Superior temporal gyrus (tissue), 1 donor: Measurements from ENCODE around the gene GLG1.
"Not testable (repeated sequence)": the region's sequence is repeated elsewhere in the genome, so short reads cannot be mapped to it uniquely, and the experiment has no call there.

ENCODE experiments used
- DNase-seq: peaks from one replicate; pipeline ENCODE4 v3.0.0-alpha.2; 2016; ENCODE audit errors: extremely low spot score

Gene GLG1

DNA sequence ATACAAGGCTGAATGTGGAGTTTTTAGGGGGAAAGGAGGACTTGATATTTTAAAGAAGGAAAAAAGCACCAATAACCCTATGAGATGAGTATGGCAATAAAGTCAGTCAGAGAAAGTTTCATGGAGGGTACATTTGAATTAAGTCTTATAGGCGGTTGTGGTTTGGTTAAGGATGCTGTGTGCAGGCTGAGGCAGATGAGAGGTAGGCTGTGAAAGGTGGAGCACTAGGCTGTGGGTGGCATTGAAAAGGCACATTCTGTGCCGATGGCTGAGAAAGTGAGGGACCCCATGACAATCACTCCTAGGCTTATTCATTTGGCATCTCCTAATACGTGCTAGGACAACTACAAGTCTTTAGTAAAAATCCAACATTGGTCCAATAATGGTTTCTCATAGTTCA lies 68.1 kb downstream of the GLG1 start:
- DNase-seq, result not testable (repeated sequence)

DNA sequence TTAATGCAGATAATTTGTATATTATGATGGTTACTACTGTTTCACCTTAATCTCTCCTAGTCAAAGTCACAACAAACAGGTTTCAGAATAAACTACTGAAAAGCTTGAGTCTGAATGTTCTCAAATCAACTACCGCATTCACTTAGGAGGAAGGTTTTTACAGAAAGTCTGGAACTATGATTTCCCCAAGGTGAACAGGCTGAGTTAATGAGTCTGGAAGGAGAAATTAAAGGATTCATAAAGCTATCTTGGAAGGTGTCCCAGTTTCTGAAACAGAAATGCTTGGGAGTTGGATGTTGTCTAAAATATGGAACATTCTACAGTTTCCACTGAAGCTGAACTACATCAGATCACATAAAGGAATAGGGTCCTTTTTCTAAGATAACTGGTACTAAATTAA lies 69.2 kb downstream of the GLG1 start:
- not testable (repeated sequence) for DNase-seq

DNA sequence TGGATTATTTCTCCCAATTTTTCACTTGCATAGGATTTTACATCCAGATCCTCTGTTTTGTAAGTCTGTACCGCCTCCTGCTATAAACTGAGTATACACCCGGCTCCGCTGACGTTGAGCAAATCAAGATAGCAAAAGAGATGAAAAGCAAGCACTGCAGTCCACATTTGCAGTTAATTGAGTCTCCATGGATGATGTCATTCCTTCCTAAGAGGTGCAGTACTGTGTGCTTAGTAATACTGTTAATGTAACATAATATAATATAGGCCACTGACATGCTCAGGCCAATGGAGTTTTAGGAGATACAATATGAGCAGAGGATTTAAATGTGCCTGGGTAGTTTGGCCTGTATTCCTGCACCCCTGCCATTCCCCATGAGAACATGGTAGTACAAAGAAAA lies 72.3 kb downstream of the GLG1 start:
- DNase-seq, result not testable (repeated sequence)

DNA sequence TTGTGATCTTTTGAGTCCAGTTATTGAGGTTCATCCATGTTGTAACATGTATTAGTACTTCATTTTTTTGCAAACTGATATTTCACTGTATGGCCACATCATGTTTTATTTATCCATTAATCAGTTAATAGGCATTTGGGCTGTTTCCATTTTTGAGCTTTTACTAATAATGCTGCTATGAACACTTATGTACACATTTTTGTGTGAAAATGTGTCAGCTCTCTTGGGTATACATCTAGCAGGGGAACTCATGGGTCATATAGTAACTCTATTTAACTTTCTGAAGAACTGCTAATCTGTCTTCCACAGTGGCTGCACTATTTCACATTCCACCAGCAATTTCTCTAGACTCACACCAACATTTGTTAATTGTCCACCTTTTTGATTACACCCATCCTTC lies 82.0 kb downstream of the GLG1 start:
- no peak for DNase-seq

DNA sequence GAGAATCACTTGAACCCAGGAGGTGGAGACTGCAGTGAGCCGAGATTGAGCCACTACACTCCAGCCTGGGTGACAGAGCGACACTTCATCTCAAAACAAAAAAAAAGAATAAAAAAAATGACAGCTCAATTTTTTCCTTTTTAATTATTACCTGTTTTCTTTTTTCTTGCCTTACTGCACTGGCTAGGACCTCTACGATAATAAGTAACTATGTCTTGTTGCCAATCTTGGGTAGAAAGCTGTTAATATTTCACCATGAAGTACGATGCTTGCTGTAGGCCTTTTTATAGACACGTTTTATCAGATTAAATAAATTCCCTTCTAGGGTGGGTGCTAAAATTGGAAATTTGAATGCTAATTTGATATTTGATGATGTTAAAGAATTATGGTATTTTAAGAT lies 82.8 kb downstream of the GLG1 start:
- no peak for DNase-seq

DNA sequence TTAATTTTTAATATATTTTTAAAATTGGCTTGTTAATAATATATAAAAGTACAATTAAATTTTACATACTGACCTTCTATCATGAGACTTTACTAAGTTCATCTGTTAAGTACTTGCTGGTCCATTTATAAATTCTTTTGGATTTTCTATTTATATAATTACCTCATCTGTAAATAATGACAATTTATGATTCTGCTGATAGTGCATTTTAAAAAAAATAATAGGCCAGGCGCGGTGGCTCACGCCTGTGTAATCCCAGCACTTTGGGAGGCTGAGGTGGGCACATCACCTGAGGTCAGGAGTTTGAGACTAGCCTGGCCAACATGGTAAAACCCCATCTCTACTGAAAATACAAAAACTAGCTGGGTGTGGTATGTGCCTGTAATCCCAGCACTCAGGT lies 83.2 kb downstream of the GLG1 start:
- DNase-seq, result not testable (repeated sequence)

DNA sequence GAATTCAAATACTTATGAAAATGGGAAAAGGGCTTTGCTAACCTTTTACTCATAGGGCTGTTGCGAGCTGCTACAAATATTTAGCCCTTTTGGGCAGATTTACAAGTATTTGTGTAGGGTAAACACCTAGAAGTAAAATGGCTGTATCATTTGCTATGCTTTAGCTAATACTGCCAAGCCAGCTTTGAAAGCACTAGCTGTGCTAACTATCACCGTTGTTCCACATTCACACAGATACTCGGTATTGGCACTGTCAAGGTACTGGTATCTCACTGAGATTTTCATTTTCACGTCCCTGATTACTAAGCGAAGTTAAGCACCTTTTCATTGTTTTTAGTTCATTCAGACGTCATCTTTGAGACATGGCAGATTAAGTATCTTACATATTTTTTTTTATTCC lies 84.8 kb downstream of the GLG1 start:
- no peak for DNase-seq

DNA sequence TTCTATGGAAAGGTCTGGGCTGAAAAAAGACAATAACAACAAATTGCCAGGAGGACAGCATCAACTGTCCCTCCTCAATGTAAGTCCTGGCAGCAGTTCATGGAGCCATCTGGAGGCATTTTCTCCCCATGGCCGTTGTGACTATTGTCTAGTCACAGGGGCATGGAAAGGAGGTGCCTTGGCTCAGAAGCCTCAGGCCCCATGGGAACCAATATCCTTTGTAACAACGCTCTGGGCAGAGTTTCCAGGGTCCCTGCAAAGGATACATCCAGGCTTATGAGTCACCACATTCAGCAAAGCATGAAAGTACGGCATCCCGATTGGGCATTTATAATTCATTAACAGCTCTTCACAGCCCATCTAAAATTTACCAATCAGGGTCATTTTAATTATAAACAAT lies 85.2 kb downstream of the GLG1 start:
- peak; percentile 76 for DNase-seq

DNA sequence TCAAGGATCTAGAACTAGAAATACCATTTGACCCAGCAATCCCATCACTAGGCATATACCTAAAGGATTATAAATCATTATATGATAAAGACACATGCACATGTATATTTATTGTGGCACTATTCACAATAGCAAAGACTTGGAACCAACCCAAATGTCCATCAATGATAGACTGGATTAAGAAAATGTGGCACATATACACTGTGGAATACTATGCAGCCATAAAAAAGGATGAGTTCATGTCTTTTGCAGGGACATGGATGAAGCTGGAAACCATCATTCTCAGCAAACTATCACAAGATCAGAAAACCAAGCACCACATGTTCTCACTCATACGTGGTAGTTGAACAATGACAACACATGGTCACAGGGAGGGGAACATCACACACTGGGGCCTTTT lies 88.0 kb downstream of the GLG1 start:
- DNase-seq, result not testable (repeated sequence)

DNA sequence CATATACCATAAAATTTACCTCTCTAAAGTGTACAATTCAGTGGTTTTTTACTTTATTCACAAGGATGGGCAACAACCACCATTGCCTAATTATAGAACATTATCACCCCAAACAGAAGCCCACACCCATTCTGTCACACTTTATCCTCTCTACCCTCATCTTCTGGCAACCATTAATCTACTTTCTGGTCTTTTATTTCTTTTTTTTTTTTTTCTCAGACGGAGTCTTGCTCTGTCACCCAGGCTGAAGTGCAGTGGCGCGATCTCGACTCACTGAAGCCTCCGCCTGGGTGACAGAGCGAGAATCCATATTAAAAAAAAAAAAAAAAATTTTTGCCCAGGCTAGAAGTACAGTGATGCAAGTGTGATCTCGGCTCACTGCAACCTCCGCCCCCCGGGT lies 95.0 kb downstream of the GLG1 start:
- no peak for DNase-seq

DNA sequence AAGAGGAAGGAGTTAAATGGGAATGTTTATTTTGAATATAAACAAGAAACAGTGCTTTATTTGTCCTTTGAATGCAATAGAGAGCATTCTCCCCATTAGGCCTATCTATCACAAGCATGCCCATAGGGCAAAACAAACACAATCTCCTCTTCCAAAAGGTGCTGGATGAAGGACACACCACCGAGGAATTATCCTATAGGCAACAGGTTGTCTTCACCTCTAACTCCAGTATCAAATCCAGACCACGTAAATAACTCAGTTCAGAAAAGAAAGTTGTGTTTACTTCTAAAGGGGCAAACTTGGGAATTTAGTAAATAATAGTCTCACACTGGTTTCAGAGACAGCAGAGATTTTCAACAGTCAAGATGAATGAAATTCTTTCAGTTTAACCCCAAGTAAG lies 101.9 kb downstream of the GLG1 start:
- DNase-seq, result no peak

DNA sequence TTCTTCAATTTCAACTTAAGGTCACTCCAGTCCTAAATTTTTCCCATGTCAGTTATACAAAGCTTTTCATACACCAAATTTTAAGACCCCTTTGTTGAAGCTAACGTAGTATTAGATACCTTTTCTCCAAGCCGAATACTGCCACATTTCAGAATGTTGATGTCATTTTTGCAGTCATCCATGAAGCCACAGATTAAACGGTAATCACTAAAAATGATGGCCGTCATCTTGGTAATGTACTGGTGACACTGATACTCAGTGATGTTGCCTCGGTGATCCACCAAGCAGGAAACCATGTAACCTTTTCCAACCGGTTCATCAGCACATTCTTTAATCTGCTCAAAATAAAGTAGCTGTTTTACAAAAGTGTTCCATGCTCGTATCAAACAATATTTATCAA lies 103.5 kb downstream of the GLG1 start:
- no peak for DNase-seq

DNA sequence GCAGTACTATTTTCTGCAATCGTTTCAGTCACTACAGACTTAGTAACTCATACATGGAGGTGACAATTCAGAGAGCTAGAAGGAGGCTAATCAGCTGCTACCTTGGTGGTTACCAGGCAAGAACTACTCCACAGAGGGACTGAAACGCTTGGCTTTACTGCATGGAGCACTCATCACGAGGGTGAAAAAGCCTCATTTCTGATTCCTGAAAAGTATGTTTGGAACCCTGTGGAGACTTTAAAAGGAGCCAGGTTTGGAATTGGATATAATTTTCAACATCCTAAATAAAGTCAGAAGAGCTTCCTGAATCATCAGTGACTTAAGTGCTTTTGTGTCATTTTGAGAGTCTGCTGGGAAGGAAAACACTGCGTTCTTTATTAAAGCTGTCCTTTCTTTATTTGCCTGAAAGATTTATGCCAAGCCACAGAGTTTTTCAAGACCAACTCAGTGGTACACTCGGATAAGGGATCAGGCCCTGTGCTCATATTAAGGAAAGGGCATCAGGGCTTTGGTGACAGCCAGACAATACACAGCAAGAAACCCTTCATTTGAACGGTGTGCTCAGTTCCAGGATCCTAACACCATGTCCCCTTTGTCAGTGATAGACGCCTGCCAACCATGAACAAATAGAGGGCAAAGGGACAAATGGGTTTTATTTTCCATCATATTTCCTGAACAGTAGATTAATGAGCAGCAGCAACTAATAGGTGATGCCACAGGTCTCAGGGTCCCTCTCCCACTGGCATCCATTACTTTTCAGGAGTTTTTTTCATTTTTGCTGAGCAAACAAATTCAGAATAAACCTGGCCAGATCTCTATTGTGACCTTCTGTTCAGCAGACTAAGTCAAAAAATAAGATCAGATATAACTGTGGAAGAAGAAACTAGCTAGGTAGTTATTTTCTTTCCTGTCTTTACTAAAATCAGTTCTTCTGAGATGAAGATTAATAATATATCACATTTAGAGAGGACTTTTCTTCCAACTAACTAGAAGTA lies 105.1 kb downstream of the GLG1 start:
- peak; percentile 82 for DNase-seq

DNA sequence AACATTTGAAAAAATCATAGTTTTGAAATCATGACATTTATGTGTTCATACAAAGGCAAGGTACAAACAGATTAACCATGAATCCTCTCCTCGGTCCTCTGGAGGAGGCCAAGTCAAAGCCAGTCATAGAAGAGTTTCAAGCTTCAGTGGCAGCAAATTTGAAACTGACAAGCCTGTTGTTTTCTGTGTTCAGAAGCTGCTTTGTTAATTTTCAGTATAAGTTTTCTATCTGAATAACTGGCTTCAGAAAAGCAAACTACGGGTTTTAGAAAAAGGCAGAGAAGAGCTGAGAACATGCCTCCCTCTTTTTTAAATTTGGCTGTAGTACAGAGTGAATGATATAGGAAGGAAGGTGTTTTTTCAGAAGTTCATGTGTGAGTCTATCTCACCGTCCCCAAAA lies 106.0 kb downstream of the GLG1 start:
- peak; percentile 74 for DNase-seq

DNA sequence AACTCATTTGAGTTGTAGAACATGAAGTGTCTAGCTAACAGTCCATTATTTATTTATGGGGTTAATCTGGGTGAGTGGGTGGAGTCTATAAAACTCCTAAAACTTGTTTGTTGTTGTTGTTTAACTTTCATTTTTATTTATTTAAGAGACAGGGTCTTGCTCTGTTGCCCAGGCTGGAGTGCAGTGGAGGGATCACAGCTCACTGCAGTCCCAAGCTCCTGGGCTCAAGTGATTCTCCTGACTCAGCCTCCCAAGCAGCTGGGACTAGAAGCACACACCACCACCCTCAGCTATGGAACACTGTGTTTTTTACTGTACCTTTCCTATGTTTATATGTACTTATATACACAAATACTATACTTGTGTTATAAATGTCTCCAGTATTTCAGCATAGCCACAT lies 107.8 kb downstream of the GLG1 start:
- DNase-seq, result no peak

DNA sequence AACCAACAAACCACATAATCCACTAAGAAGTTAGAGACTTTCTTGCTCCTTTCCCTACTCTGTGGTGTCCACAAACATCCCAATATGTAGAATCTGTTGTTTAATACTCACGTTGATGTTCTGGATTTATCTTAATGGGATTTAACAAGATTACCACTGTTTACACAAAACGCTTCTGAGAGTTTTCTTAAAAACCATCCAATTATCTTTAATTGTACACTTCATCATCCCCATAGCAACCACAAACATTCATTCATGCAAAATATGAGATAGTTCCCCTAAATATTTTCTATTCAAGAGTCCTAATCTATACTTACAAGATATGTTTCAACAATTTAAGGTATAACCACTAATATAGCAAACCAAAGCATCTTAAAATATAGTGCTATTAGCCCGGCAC lies 109.2 kb downstream of the GLG1 start:
- no peak for DNase-seq

DNA sequence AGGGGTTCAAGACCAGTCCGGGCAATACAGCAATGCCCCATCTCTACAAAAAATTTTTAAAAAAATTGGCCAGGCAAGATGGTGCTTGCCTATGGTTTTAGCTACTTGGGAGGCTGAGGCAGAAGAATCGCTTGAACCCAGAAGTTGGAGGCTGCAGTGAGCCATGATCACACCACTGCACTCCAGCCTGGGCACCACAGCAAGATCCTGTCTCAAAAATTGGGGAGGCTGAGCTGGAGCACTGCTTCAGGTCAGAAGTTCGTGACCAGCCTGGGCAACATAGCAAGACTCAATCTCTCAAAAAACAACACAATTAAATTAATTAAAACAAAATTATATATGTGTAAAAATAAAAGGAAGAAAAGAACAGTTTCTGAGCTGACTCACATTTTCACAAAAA lies 110.9 kb downstream of the GLG1 start:
- DNase-seq, result no peak

DNA sequence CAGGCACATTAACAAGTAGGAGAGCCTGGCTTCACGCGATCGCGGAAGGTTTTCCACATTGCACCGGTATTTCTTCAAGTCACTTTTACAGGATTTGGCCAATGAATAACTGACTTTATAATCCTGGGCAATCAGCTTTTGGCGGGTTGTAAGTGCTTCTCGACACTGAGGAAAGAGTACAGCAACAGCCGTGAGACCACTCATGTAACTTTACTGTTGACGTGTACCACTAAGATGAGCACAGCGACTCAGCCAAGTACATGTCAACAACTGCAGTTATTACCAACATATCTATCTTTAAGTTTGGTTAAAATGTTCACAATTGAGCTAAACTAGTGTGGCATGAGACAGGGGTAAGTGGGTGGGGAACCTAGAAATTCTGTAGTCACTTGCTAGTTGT lies 113.9 kb downstream of the GLG1 start:
- DNase-seq, result no peak

DNA sequence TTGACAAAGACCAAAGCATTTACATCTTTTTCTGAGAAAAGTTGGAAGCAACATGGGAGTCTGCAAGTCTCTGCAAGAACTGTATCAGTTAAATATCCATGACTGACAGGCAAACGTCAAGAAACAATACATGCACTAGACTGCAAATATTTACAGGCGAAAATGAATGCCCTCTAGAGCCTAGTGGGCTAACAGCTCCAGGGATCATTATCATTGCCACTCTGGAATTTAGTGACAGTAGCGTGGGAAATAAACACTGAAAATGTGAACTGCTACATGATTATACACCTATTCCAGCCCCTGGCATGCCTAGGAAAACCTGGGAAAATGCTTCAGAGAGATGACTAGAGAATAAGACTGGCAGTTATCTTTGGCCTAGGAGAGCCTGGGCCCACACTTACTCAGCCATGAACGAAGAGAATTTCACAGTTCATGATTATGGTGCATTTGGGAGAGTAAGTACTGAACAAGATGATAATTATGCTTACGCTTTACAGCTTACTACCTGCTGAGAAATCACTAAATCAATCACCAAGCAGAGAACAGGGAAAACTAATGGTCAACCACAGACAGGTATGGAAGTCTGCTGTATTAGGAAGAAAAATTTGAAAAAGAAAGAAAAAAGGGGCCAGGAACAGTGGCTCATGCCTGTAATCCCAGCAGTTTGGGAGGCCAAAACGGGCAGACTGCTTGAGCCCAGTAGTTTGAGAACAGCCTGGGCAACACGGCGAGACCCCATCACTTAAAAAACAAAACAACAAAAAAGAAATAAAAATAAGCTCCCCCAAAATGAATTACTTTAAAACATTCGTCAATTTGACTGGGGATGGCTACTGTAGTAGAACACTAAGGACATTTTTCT lies 119.0 kb downstream of the GLG1 start:
- DNase-seq, result no peak

DNA sequence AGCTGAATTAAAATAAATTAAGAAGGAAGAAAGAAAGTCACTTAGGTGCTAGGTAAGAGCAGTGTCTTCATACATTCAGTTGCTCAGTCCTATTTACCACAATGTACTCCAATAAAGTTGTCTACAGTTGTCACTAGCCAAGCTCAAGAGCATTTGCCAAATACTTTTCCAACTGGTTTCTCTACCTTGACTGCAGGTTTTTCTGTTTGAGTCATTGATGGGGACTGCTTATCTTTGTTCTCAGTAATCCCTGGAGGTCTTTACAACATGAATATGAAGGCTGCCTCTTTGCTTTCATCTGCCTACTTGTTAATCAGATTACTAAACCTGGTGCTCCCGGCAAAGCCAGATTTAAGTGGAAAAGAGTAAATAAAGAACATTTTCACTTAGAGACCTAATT lies 121.0 kb downstream of the GLG1 start:
- DNase-seq, result no peak

DNA sequence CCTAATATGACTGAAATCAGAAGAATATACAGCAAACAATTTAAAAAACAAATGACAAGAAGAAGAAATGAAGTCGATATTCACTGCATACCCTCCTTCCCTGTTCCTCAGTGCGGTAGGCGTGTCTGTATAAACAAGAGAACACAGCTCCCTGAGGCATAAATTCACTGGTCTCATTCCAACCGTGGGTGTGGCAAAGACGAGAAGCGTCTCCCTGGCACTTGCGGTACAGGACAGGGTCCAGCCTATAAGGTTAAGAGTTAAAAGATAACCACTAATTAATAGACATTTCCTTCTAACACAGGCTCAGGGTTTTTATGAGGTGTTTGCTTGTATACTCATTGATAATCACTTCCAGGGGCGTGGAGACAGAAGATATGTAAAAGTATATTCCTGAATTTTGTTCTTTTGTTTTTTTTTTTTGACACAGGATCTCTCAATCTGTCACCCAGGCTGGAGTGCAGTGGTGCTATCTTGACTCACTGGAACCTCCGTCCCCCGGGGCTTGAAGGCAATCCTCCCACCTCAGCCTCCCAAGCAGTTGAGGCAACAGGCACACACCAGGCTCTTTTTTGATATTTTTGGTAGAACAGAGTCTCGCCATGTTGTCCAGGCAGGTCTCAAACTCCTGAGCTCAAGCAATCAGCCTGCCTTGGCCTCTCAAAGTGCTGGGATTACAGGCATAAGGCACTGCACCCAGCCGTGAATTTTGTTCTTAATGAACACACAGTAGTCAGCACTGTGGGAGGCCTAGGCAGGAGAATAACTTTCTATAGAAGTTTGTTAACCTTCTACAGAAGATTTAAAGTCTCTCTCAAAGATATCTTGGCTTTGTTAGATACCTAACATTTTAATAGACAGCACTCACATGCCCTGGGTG lies 126.5 kb downstream of the GLG1 start:
- no peak for DNase-seq

DNA sequence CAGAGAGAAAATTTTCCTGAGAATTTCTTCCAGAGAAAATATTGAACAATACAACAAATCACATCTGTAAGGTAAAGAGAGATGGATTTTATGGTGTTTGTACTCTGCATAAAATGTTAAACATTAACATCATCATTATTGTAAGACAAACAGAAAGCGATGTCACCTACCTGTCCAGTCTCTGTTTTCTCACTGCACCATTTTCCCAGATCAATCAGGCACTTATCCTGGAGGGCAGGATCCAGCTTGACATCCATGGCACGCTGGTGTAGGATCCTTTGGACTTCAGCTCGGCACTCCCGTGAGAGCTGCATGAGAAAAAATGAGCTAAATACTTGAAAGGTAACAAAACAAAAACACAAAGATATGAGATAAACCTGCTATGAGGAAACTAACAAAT lies 129.7 kb downstream of the GLG1 start:
- no peak for DNase-seq
